WTC11 (cell line): ENCODE data around the gene STK32C. TPM values are rescaled to one million over a fixed set of nuclear protein-coding genes. Genes with fewer than 3 reads are reported as not detected.

Experiments
- ATAC-seq: fragments of 200-7000 bp; cut with Tn5 transposase; 2 replicates; pipeline ENCODE4 v1.10.0; 2021; ENCODE audit warnings: mild to moderate bottlenecking, moderate library complexity
- CTCF ChIA-PET: fragments of 300-600 bp; sonication (Branson Sonifier 250); formaldehyde crosslinking; loops from one replicate; lab custom pipeline; 2021; ENCODE audit warnings: antibody characterized with exemption; lab: Charles Lee
- POLR2A ChIA-PET: fragments of 350-600 bp; sonication (Branson Sonifier 250); formaldehyde crosslinking; loops from one replicate; lab custom pipeline; 2021; ENCODE audit warnings: antibody characterized with exemption; lab: Charles Lee
- DNase-seq: peaks from one replicate; pipeline ENCODE4 v3.0.0; 2021; ENCODE audit warnings: low spot score
- H3K27ac Mint-ChIP-seq: 2 replicates; pipeline ENCODE4 v1.8.0; 2021; ENCODE audit warnings: mixed read lengths
- H3K27me3 Mint-ChIP-seq: 2 replicates; pipeline ENCODE4 v1.8.0; 2021; ENCODE audit warnings: low read depth, mild to moderate bottlenecking, moderate library complexity, mixed read lengths
- H3K36me3 Mint-ChIP-seq: 2 replicates; pipeline ENCODE4 v1.8.0; 2021; ENCODE audit warnings: mixed read lengths
- H3K4me1 Mint-ChIP-seq: 2 replicates; pipeline ENCODE4 v1.8.0; 2022; ENCODE audit warnings: mixed read lengths
- H3K4me3 Mint-ChIP-seq: 2 replicates; pipeline ENCODE4 v1.8.0; 2021; ENCODE audit warnings: mild to moderate bottlenecking, moderate library complexity, mixed read lengths
- H3K9me3 Mint-ChIP-seq: 2 replicates; pipeline ENCODE4 v1.8.0; 2021; ENCODE audit warnings: mixed read lengths
- ARID4B ChIP-seq: sonication (generic); formaldehyde crosslinking; IDR thresholded peaks from 2 replicates; pipeline ENCODE4 v1.8.0; 2023; ENCODE audit warnings: missing genetic modification reagents, mild to moderate bottlenecking, borderline replicate concordance
- ATF2 ChIP-seq: sonication (generic); formaldehyde crosslinking; IDR thresholded peaks from 2 replicates; pipeline ENCODE4 v1.8.1; 2022; ENCODE audit warnings: low read depth, missing genetic modification reagents, borderline replicate concordance
- CREB1 ChIP-seq: sonication (generic); formaldehyde crosslinking; IDR thresholded peaks from 2 replicates; pipeline ENCODE4 v1.8.0; 2023; ENCODE audit warnings: mild to moderate bottlenecking, missing genetic modification reagents
- CTCF ChIP-seq: fragments of 200-600 bp; IDR thresholded peaks from 2 replicates; pipeline ENCODE4 v1.8.0; 2022; ENCODE audit warnings: antibody characterized with exemption
- E2F1 ChIP-seq: sonication (generic); formaldehyde crosslinking; IDR thresholded peaks from 2 replicates; pipeline ENCODE4 v1.8.0; 2022; ENCODE audit warnings: mild to moderate bottlenecking, missing genetic modification reagents
- ESRRA ChIP-seq: sonication (generic); formaldehyde crosslinking; IDR thresholded peaks from 2 replicates; pipeline ENCODE4 v1.8.1; 2022; ENCODE audit warnings: mild to moderate bottlenecking, missing genetic modification reagents, borderline replicate concordance
- GRHL2 ChIP-seq: fragments of 250-450 bp; sonication (Bioruptor Pico); IDR thresholded peaks from 2 replicates; pipeline ENCODE4 v1.8.0; 2022; ENCODE audit warnings: mild to moderate bottlenecking, moderate library complexity; ENCODE audit not compliant: insufficient replicate concordance, severe bottlenecking
- IRF1 ChIP-seq: sonication (generic); formaldehyde crosslinking; IDR thresholded peaks from 2 replicates; pipeline ENCODE4 v1.8.0; 2023; ENCODE audit warnings: missing genetic modification reagents
- NFE2L1 ChIP-seq: sonication (generic); formaldehyde crosslinking; IDR thresholded peaks from 2 replicates; pipeline ENCODE4 v1.8.1; 2023; ENCODE audit warnings: missing genetic modification reagents
- NR1H2 ChIP-seq: sonication (generic); formaldehyde crosslinking; IDR thresholded peaks from 2 replicates; pipeline ENCODE4 v1.9.0; 2021; ENCODE audit warnings: mild to moderate bottlenecking, moderate library complexity, missing genetic modification reagents
- NR2C2 ChIP-seq: sonication (generic); formaldehyde crosslinking; IDR thresholded peaks from 2 replicates; pipeline ENCODE4 v1.8.0; 2022; ENCODE audit warnings: mild to moderate bottlenecking, missing genetic modification reagents
- PREB ChIP-seq: sonication (generic); formaldehyde crosslinking; IDR thresholded peaks from 2 replicates; pipeline ENCODE4 v1.8.1; 2022; ENCODE audit warnings: mild to moderate bottlenecking, missing genetic modification reagents, moderate library complexity, borderline replicate concordance
- SP1 ChIP-seq: sonication (generic); formaldehyde crosslinking; conservative IDR thresholded peaks from 2 replicates; pipeline ENCODE4 v1.8.1; 2022; ENCODE audit warnings: missing genetic modification reagents
- STAT6 ChIP-seq: sonication (generic); formaldehyde crosslinking; conservative IDR thresholded peaks from 2 replicates; pipeline ENCODE4 v1.8.1; 2023; ENCODE audit warnings: mild to moderate bottlenecking, low read depth, missing genetic modification reagents, moderate library complexity
- TCF7 ChIP-seq: sonication (generic); formaldehyde crosslinking; IDR thresholded peaks from 2 replicates; pipeline ENCODE4 v1.8.0; 2022; ENCODE audit warnings: mild to moderate bottlenecking, low read depth, missing genetic modification reagents, moderate library complexity
- USF1 ChIP-seq: sonication (generic); formaldehyde crosslinking; IDR thresholded peaks from 2 replicates; pipeline ENCODE4 v1.8.0; 2022; ENCODE audit warnings: mild to moderate bottlenecking, missing genetic modification reagents
- ZBTB21 ChIP-seq: sonication (generic); formaldehyde crosslinking; IDR thresholded peaks from 2 replicates; pipeline ENCODE4 v1.8.1; 2023; ENCODE audit warnings: mild to moderate bottlenecking, missing genetic modification reagents, borderline replicate concordance
- ZNF423 ChIP-seq: fragments of 250-450 bp; sonication (Bioruptor Pico); IDR thresholded peaks from 2 replicates; pipeline ENCODE4 v2.1.2; 2022; ENCODE audit warnings: mild to moderate bottlenecking, moderate library complexity
- total RNA-seq: library from RNA; stranded (reverse); gene quantifications from 3 replicates; pipeline ENCODE4 v1.2.3, GENCODE V29; 2021

STK32C gene
- total RNA-seq, 1 experiment from 2014 or later = 20.7 TPM

GRCh38 chr10:132170561-132171361 lies 137.0 kb downstream of the STK32C start:
- H3K27ac Mint-ChIP-seq = no peak overlapping the region

More at GRCh38 chr10:132170561-132171361, 137.0 kb downstream of the STK32C start:
- DNase-seq (no peak), ATAC-seq (no peak)
- POLR2A ChIA-PET = no interaction called here
- CTCF ChIA-PET = interaction anchor here (0.7 to 1.3 kb wide), 3 partner anchors 17 to 190 kb away, joined by 3 to 4 read pairs (median 3); no protein-coding TSS in a partner anchor
- Mint-ChIP-seq H3K27me3 (peaks cover 9% of the 10 kb centered on the region), H3K4me1 (peaks cover 7% of the 10 kb centered on the region), H3K36me3 (peaks cover 5% of the 10 kb centered on the region), H3K9me3 (peaks cover 5% of the 10 kb centered on the region), H3K4me3 (no peak overlapping the region)
- TF ChIP-seq ZNF423 (CRISPR knock-in tag) (no peak), SP1 (no peak), NR1H2 (CRISPR knock-in tag) (no peak), ATF2 (CRISPR knock-in tag) (no peak), CTCF (no peak), TCF7 (no peak), ESRRA (CRISPR knock-in tag) (no peak), IRF1 (CRISPR knock-in tag) (no peak), CREB1 (CRISPR knock-in tag) (no peak), NFE2L1 (CRISPR knock-in tag) (no peak), GRHL2 (CRISPR knock-in tag) (no peak), PREB (CRISPR knock-in tag) (no peak), E2F1 (CRISPR knock-in tag) (no peak), ARID4B (CRISPR knock-in tag) (no peak), STAT6 (CRISPR knock-in tag) (no peak), NR2C2 (CRISPR knock-in tag) (no peak), ZBTB21 (CRISPR knock-in tag) (no peak), USF1 (CRISPR knock-in tag) (no peak)
- TF ChIP-seq, all 79 proteins: peak for 0
